Breast epithelium (tissue), 4 donors: ENCODE results near the gene VPS33B. TPM values are rescaled to one million over a fixed set of nuclear protein-coding genes. Genes with fewer than 3 reads are reported as not detected.

Source experiments
- DNase-seq, 2 donors: peaks; one replicate each; pipeline ENCODE4 v3.0.0-alpha.2; 2019; ENCODE audit warnings: low spot score in 2 of 2
- H3K27ac ChIP-seq, 2 donors: fragments of 200-600 bp; sonication (generic) in 1 of 2; one replicate each; pipeline ENCODE4 v1.5.1; 2016 to 2019; ENCODE audit warnings: mild to moderate bottlenecking in 1 of 2
- H3K27me3 ChIP-seq, 2 donors: fragments of 200-600 bp; sonication (generic) in 1 of 2; one replicate each; pipeline versions ENCODE4 v1.5.1 to v1.6.0; 2017 to 2019; ENCODE audit warnings: control low read depth in 1 of 2, mild to moderate bottlenecking in 1 of 2
- H3K36me3 ChIP-seq: fragments of 200-600 bp; one replicate; pipeline ENCODE4 v1.5.1; 2019
- H3K4me1 ChIP-seq, 2 donors: fragments of 200-600 bp; sonication (generic); one replicate each; pipeline ENCODE4 v1.5.1; 2016 to 2019; ENCODE audit warnings: control low read depth in 1 of 2
- H3K4me3 ChIP-seq, 3 donors: fragments of 200-600 bp; sonication (generic); 1 replicate in 2 of 3; 2 replicates in 1 of 3; pipeline ENCODE4 v1.5.1; 2016 to 2019; ENCODE audit warnings: mild to moderate bottlenecking in 3 of 3, moderate library complexity in 2 of 3
- H3K9me3 ChIP-seq, 2 donors: fragments of 200-600 bp; sonication (generic) in 1 of 2; one replicate each; pipeline ENCODE4 v1.5.1; 2016 to 2019; ENCODE audit warnings: control low read depth in 1 of 2
- CTCF ChIP-seq, 3 donors: fragments of 450-650 bp; IDR thresholded peaks; one replicate each; pipeline ENCODE4 v1.5.1; 2016 to 2017; ENCODE audit warnings: antibody characterized with exemption in 3 of 3, mild to moderate bottlenecking in 3 of 3, moderate library complexity in 3 of 3
- POLR2A ChIP-seq: fragments of 450-650 bp; IDR thresholded peaks from one replicate; pipeline ENCODE4 v1.6.1; 2016; ENCODE audit warnings: antibody characterized with exemption, mild to moderate bottlenecking, moderate library complexity
- POLR2AphosphoS5 ChIP-seq, 3 donors: sonication (generic); formaldehyde crosslinking; IDR thresholded peaks; one replicate each; pipeline ENCODE4 v1.6.1; 2017; ENCODE audit warnings: antibody characterized with exemption in 3 of 3
- intact Hi-C: fragments of 100-400 bp; cut with DNase I; formaldehyde crosslinking; loops from one replicate; pipeline ENCODE4 v1.15.1; 2023; ENCODE audit warnings: low total_unique reads
- total RNA-seq, 3 donors: library from RNA; depleted of rRNA; stranded (reverse); fragments of >200 nt; gene quantifications; one replicate each; pipeline ENCODE4 v1.1.0, GENCODE V29; 2016

Gene VPS33B
- total RNA-seq: 10 to 100 TPM in 1 of 3 donors, 1 to 10 TPM in 2; 8.8 to 10.7 (median 9.0) TPM

- H3K9me3 ChIP-seq: no peaks in the 10 kb centered on the region
- no peaks in the 10 kb centered on the region for H3K27me3 ChIP-seq
- no peaks in the 10 kb centered on the region for H3K4me1 ChIP-seq
- peak within 1 kb of the TSS; percentile 69 to 80 for H3K27ac ChIP-seq
- peak within 1 kb of the TSS; percentile 91 to 99 (median 94) for H3K4me3 ChIP-seq
- no peaks in the 10 kb centered on the region for H3K36me3 ChIP-seq
- DNase-seq: peak; percentile 62 to 69
- no peak for TF ChIP-seq CTCF (IDR thresholded peaks at IDR 0.05)
- no peak for TF ChIP-seq POLR2A
- peak; percentile 57 to 77 (median 73) for TF ChIP-seq POLR2AphosphoS5 (IDR thresholded peaks at IDR 0.05)
- intact Hi-C loops: no loop called here
Measured at GRCh38 chr15:91022075-91022831, at the start of gene VPS33B. VPS33B (minus strand) TSS chr15:91022594; CDS start chr15:91022249, 345 bp downstream.

GRCh38 chr15:91072161-91072560 is 49.8 kb upstream of the VPS33B start:
- intact Hi-C loops: no loop called here
- Histone ChIP-seq H3K4me1 (no peaks in the 10 kb centered on the region), H3K9me3 (no peaks in the 10 kb centered on the region), H3K27me3 (peaks cover 0 to 9% of the 10 kb centered on the region in 2 donors), H3K27ac (no peak overlapping the region), H3K36me3 (no peaks in the 10 kb centered on the region), H3K4me3 (no peak overlapping the region)
- TF ChIP-seq POLR2AphosphoS5 (IDR thresholded peaks at IDR 0.05) (no peak), CTCF (IDR thresholded peaks at IDR 0.05) (no peak), POLR2A (no peak)
- no peak for DNase-seq

GRCh38 chr15:91070872-91071271 is 48.5 kb upstream of the VPS33B start:
- Histone ChIP-seq H3K9me3 (no peaks in the 10 kb centered on the region), H3K36me3 (no peaks in the 10 kb centered on the region), H3K27me3 (peaks cover 0 to 9% of the 10 kb centered on the region in 2 donors), H3K27ac (no peak overlapping the region), H3K4me3 (no peak overlapping the region), H3K4me1 (no peaks in the 10 kb centered on the region)
- no peak for TF ChIP-seq POLR2AphosphoS5 (IDR thresholded peaks at IDR 0.05)
- no peak for TF ChIP-seq POLR2A
- intact Hi-C loops: no loop called here
- DNase-seq: no peak

GRCh38 chr15:91068966-91069365 is 46.6 kb upstream of the VPS33B start:
- H3K36me3 ChIP-seq: no peaks in the 10 kb centered on the region
- intact Hi-C loops: no loop called here
- DNase-seq: no peak
- H3K9me3 ChIP-seq: no peaks in the 10 kb centered on the region
- H3K27ac ChIP-seq: no peak overlapping the region
- H3K27me3 ChIP-seq: peaks cover 0 to 9% of the 10 kb centered on the region in 2 donors
- no peaks in the 10 kb centered on the region for H3K4me1 ChIP-seq
- TF ChIP-seq POLR2A (no peak), POLR2AphosphoS5 (IDR thresholded peaks at IDR 0.05) (no peak), CTCF (IDR thresholded peaks at IDR 0.05) (no peak)
- no peak overlapping the region for H3K4me3 ChIP-seq

- no peak for DNase-seq
- peaks cover 0 to 9% of the 10 kb centered on the region in 2 donors for H3K27me3 ChIP-seq
- intact Hi-C loops: no loop called here
- no peaks in the 10 kb centered on the region for H3K9me3 ChIP-seq
- H3K27ac ChIP-seq: no peak overlapping the region
- TF ChIP-seq POLR2A (no peak), POLR2AphosphoS5 (IDR thresholded peaks at IDR 0.05) (no peak), CTCF (IDR thresholded peaks at IDR 0.05) (no peak)
- H3K4me3 ChIP-seq: no peak overlapping the region
- H3K36me3 ChIP-seq: no peaks in the 10 kb centered on the region
- no peaks in the 10 kb centered on the region for H3K4me1 ChIP-seq
Measured at GRCh38 chr15:91068436-91068835, 46.0 kb upstream of the VPS33B start.
